GM12865 (cell line): ENCODE measurements around the gene C2CD4C.
"Not testable (repeated sequence)": the region's sequence is repeated elsewhere in the genome, so short reads cannot be mapped to it uniquely, and the experiment has no call there.

Experiments used
- DNase-seq: peaks from one replicate; pipeline ENCODE4 v3.0.0; 2010; ENCODE audit warnings: low read depth
- H3K4me3 ChIP-seq: 2 replicates; pipeline ENCODE4 v1.5.1; 2011; ENCODE audit warnings: mild to moderate bottlenecking, low read depth, low read length, control low read depth
- TF ChIP-seq, protein P1 (sequence below): IDR thresholded peaks from 2 replicates; pipeline ENCODE4 v1.5.1; 2011; ENCODE audit warnings: low read length, control low read depth, low read depth, inconsistent platforms; ENCODE audit not compliant: insufficient read depth; ENCODE audit errors: missing control alignments

The C2CD4C gene

DNA sequence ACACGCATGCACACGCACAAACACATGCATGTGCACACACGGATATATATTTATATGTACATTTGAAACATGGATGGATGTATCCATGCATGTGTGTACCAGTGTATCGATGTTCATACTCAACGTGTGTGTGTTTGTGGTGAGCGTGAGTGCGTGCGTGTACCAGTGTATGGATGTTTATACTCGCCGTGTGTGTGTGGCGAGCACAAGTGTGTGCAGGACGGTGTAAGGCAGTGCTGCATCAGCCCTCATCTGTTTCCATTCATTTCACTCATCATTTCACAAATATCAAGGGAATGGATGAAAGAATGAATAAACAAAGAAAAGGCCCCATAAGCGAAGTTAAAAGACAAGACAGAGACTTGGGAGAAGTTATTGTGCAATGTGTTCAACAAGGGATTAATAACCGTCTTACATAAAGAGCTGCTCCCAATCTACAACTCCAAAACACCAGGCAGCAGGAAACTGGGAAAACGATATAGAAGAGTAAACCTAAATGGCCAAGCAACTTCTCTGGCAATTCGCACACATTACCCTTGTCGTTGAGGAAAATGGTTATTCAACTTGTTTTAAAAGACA, 42.7 kb downstream of the C2CD4C start:
- TF ChIP-seq, protein P1, sequence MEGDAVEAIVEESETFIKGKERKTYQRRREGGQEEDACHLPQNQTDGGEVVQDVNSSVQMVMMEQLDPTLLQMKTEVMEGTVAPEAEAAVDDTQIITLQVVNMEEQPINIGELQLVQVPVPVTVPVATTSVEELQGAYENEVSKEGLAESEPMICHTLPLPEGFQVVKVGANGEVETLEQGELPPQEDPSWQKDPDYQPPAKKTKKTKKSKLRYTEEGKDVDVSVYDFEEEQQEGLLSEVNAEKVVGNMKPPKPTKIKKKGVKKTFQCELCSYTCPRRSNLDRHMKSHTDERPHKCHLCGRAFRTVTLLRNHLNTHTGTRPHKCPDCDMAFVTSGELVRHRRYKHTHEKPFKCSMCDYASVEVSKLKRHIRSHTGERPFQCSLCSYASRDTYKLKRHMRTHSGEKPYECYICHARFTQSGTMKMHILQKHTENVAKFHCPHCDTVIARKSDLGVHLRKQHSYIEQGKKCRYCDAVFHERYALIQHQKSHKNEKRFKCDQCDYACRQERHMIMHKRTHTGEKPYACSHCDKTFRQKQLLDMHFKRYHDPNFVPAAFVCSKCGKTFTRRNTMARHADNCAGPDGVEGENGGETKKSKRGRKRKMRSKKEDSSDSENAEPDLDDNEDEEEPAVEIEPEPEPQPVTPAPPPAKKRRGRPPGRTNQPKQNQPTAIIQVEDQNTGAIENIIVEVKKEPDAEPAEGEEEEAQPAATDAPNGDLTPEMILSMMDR, result no peak

DNA sequence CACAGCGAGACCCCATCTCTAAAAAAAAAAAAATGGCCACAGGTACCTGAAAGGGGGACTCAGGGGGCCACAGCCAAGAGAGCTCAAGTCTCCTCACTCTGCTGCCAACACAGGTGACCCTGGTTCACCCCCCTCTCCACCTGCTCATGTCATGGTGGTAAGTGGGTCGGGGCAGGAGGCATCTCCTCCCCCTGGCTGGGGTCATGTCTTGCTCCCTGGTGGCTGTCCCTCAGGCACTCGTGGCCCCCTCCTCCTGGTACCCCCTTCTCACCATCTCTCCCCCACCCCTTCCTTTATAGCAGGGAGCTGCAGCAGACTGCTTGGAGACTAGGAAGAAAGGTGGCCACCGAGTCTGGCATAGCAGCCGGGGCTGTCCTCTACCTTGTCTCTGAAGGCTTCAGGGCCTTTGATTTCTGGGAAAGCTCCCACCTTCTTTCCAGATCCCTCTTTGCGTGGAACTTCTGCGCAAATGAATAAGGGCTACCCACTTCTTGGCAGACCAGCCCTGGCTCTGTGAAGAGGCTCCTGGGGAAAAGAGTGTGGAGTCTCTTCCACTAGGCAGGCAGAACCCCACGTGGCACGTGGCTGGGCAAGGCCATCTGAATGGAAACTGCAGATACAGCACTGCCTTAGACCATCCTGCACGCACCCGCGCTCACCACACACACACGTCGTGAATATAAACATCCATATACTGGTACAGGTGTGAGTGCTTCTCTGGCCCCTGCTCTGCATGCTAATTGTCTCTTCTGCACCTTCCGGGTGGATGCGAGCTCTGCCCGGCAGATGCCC, 44.3 kb downstream of the C2CD4C start:
- DNase-seq, result no peak
- H3K4me3 ChIP-seq, result no peak overlapping the region
- TF ChIP-seq, protein P1, result no peak

More for the DNA sequence above, 42.7 kb downstream of the C2CD4C start:
- no peak overlapping the region for H3K4me3 ChIP-seq
- DNase-seq, result no peak

DNA sequence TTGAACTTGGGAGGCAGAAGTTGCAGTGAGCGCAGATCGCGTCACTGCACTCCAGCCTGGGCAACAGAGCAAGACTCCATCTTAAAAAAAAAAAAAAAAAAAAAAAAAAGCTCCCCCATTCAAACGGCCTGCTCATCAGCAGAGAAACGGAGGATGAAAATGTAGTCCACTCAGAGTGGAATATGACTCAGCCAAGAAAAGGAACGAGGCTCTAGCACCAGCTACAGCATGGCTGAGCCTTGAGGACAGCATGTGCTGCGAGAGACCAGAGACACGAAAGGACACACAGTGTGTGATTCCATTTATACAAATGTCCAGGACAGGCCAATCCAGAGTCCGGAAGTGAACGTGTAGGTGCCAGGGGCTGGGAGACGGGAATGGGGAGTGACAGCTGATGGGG, 46.3 kb downstream of the C2CD4C start:
- TF ChIP-seq, protein P1, result no peak
- no peak for DNase-seq
- no peak overlapping the region for H3K4me3 ChIP-seq

DNA sequence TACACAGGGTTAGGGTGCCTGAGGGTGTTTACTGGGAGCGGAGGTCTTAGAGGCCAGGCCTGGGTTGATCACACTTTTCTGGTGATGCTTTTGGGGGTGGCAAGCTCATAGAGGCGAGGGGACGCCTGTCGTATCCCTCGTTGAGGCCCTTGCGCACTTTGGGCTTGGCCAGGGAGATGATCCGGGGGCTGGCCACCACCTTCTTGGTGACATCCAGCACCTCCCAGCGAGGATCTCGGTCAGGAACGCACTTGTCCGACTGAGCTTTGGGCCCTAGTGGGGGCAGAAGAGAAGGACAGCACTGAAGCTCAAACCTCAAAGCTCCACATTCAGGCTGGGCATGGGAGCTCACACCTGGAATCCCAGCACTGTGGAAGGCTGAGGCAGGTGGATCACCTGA, 46.8 kb downstream of the C2CD4C start:
- DNase-seq, result no peak
- no peak overlapping the region for H3K4me3 ChIP-seq
- TF ChIP-seq, protein P1, result no peak

DNA sequence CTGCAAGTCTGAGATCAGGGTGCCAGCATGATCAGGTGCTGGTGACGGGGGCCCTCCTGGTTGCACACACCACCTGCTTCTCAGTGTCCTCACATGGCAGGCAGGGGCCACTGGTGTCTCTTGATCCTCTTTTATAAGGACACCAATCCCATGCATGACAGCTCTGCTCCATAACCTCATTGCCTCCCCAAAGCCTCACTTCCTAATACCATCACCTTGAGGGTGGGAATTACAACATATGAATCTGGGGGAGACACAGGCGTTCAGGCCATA, 49.4 kb downstream of the C2CD4C start:
- DNase-seq, result no peak
- TF ChIP-seq, protein P1, result no peak
- no peak overlapping the region for H3K4me3 ChIP-seq

DNA sequence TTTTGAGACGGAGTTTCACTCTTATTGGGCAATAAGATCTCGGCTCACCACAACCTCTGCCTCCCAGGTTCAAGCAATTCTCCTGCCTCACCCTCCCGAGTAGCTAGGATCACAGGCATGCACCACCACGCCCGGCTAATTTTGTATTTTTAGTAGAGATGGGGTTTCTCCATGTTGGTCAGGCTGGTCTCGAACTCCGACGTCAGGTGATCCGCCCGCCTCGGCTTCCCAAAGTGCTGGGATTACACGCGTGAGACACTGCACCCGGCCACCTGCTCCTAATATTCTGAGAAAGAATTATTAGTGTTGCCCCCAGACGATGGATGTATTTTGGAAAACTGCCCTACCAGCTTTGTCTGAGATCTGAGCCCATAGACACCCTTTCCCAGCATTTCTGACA, 53.4 kb downstream of the C2CD4C start:
- DNase-seq, H3K4me3 ChIP-seq: not testable (repeated sequence)
